Thyroid gland (tissue), 4 donors: ENCODE results near the gene CYP2J2. TPM values are rescaled to one million over a fixed set of nuclear protein-coding genes. Genes with fewer than 3 reads are reported as not detected.

Experiments used
- DNase-seq, 2 donors: peaks; one replicate each; pipeline ENCODE4 v3.0.0-alpha.2; 2019
- H3K27ac ChIP-seq, 3 donors: fragments of 200-600 bp; sonication (generic); 1 replicate in 2 of 3; 2 replicates in 1 of 3; pipeline ENCODE4 v1.5.1; 2016 to 2019; ENCODE audit warnings: mild to moderate bottlenecking in 1 of 3, moderate library complexity in 1 of 3
- H3K27me3 ChIP-seq: fragments of 200-600 bp; sonication (generic); one replicate; pipeline ENCODE4 v1.5.1; 2019
- H3K36me3 ChIP-seq, 2 donors: fragments of 200-600 bp; sonication (generic); one replicate each; pipeline ENCODE4 v1.5.1; 2016 to 2019
- H3K4me1 ChIP-seq, 2 donors: fragments of 200-600 bp; sonication (generic); one replicate each; pipeline ENCODE4 v1.5.1; 2017 to 2019
- H3K4me3 ChIP-seq, 3 donors: fragments of 200-600 bp; sonication (generic); replicated peaks in 1 of 3; 1 replicate in 2 of 3; 2 replicates in 1 of 3; pipeline ENCODE4 v1.5.1; 2016; ENCODE audit warnings: mild to moderate bottlenecking in 1 of 3
- H3K9me3 ChIP-seq: fragments of 200-600 bp; sonication (generic); one replicate; pipeline ENCODE4 v1.5.1; 2017
- POLR2A ChIP-seq, 2 donors: fragments of 450-650 bp; IDR thresholded peaks; one replicate each; pipeline ENCODE4 v1.6.1; 2017; ENCODE audit warnings: antibody characterized with exemption in 2 of 2, mild to moderate bottlenecking in 2 of 2, moderate library complexity in 1 of 2
- WGBS, 2 donors: methylation state at CpG; one replicate each; pipeline ENCODE4 v1.1.5; 2017; 5-methylcytosine and 5-hydroxymethylcytosine counted together
- intact Hi-C: fragments of 100-400 bp; cut with DNase I; formaldehyde crosslinking; loops from one replicate; pipeline ENCODE4 v1.15.1; 2023
- total RNA-seq, 4 donors: library from RNA; depleted of rRNA; stranded (reverse); fragments of >200 nt; gene quantifications; one replicate each; pipeline ENCODE4 v1.2.3, GENCODE V29; 2016
- TF ChIP-seq, protein P1 (sequence below), 6 experiments: fragments of 200-600 bp in 3 of 6; fragments of 450-650 bp in 3 of 6; sonication (generic) in 3 of 6; IDR thresholded peaks; one replicate each; pipeline ENCODE4 v1.5.1; 2016 to 2019; ENCODE audit warnings: antibody characterized with exemption in 6 of 6, mild to moderate bottlenecking in 2 of 6, inconsistent platforms in 1 of 6, moderate library complexity in 1 of 6

CYP2J2 gene
- total RNA-seq, 4 donors from 2014 or later: 0.33 TPM; not detected in 3

DNA sequence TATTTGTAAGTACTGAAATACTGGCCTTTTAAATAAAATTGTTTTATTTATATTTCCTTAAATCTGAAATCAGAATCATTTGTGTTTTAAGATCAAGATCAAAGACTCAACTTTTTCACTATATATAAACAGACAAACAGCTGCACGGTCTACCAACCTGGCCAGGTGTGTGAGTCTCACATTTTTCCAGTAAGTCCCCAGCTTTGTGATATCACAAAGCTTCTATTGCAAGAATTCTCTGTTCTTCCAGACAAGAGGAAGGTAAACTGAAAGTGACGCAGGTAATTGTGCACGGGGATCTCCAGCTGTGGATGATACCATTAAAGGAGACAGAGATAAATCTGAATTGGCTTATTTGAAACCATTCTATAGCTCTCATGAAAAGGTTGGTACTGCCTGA lies 41.2 kb upstream of the CYP2J2 start:
- TF ChIP-seq, protein P1, sequence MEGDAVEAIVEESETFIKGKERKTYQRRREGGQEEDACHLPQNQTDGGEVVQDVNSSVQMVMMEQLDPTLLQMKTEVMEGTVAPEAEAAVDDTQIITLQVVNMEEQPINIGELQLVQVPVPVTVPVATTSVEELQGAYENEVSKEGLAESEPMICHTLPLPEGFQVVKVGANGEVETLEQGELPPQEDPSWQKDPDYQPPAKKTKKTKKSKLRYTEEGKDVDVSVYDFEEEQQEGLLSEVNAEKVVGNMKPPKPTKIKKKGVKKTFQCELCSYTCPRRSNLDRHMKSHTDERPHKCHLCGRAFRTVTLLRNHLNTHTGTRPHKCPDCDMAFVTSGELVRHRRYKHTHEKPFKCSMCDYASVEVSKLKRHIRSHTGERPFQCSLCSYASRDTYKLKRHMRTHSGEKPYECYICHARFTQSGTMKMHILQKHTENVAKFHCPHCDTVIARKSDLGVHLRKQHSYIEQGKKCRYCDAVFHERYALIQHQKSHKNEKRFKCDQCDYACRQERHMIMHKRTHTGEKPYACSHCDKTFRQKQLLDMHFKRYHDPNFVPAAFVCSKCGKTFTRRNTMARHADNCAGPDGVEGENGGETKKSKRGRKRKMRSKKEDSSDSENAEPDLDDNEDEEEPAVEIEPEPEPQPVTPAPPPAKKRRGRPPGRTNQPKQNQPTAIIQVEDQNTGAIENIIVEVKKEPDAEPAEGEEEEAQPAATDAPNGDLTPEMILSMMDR (IDR thresholded peaks at IDR 0.05): no peak
- no peak for TF ChIP-seq POLR2A (IDR thresholded peaks at IDR 0.05)
- intact Hi-C loops: loop anchor here (10.0 kb wide), 1 partner anchor 887 kb away; no protein-coding TSS in a partner anchor
- Histone ChIP-seq H3K9me3 (no peaks in the 10 kb centered on the region), H3K36me3 (no peaks in the 10 kb centered on the region), H3K27ac (no peak overlapping the region), H3K4me3 (no peak overlapping the region), H3K4me1 (peaks cover 7 to 11% of the 10 kb centered on the region in 2 donors), H3K27me3 (no peaks in the 10 kb centered on the region)
- WGBS, 2 donors: 93 to 96% methylated on average over 3 of the region's 3 CpGs
- DNase-seq: no peak

DNA sequence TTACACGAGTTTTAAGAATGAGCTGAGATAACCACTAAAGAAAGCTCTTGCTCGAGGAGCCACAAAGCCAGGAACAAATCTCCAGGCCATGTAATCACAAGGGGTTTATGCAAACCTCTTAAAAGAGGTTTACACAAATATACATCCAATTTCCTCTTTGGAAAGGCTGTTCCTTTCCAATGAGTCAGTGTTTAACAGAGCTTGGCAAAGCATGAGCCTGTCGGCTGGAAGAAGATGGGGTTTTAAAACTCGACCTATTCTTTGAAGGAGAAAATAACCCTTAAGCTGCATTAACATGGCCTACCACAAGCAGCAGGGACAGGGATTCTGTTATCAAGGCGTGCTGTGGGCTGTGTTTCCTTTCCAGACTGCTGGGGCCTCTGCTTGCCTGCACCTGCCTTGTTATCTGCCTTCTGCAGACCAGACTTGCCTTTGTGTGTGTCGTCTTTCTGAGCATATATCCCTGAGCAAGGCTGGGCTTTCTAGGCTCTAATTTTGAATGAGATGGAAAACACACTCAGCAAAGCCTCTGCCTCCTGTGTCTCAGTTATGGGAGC lies 40.6 kb upstream of the CYP2J2 start:
- TF ChIP-seq, protein P1 (IDR thresholded peaks at IDR 0.05): no peak
- no peak for TF ChIP-seq POLR2A (IDR thresholded peaks at IDR 0.05)
- H3K4me3 ChIP-seq: no peak overlapping the region
- H3K9me3 ChIP-seq: no peaks in the 10 kb centered on the region
- DNase-seq: no peak
- intact Hi-C loops: loop anchor here (10.0 kb wide), 1 partner anchor 888 kb away; no protein-coding TSS in a partner anchor
- peaks cover 7 to 11% of the 10 kb centered on the region in 2 donors for H3K4me1 ChIP-seq
- H3K27me3 ChIP-seq: no peaks in the 10 kb centered on the region
- H3K36me3 ChIP-seq: no peaks in the 10 kb centered on the region
- 35 to 37% methylated on average over 6 of the region's 6 CpGs for WGBS, 2 donors
- no peak overlapping the region for H3K27ac ChIP-seq

DNA sequence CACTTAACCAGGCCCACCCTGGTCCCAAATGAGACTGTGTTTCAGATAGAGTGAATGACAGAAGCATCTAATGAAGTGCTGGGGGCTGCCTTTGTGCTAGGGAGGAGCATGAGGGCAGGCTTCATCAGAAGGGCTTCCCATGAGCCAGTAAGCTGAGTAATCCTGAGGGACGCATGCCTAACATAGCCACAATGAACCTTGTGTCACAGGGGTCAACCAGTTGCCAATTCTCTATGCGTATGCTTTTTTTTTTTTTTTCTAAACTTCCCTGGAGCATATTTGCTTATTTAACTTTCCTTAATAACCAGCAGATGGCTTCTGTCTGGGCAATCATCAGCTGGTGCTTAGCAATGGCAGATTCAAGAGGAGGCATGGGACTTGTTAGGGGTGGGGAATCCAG lies 25.5 kb upstream of the CYP2J2 start:
- DNase-seq: no peak
- Histone ChIP-seq H3K9me3 (no peaks in the 10 kb centered on the region), H3K27me3 (no peaks in the 10 kb centered on the region), H3K4me3 (no peak overlapping the region), H3K27ac (no peak overlapping the region), H3K36me3 (no peaks in the 10 kb centered on the region), H3K4me1 (no peaks in the 10 kb centered on the region)
- TF ChIP-seq, protein P1 (IDR thresholded peaks at IDR 0.05): no peak
- no peak for TF ChIP-seq POLR2A (IDR thresholded peaks at IDR 0.05)
- intact Hi-C loops: no loop called here
- WGBS, 2 donors: 88 to 89% methylated on average over 2 of the region's 2 CpGs

DNA sequence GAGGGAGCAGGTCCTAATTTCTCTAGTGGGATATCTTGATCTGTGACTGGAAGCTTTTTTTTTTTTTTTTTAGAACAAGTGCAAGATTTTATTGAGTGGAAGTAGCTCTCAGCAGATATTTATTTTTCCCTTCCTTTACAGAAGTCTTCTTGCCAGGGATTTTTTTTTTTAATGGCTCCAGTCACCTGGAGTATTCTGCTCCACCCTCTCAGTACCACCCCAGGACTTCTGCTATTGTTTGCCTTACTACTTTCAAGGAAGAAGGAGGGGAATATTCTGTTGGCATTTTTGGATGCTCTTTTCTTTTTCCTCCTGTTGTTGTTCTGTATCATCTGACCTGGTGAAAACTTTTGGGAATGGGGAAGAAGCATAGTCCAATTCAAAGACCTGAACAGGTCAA lies 23.1 kb upstream of the CYP2J2 start:
- Histone ChIP-seq H3K36me3 (no peaks in the 10 kb centered on the region), H3K27ac (no peak overlapping the region), H3K27me3 (no peaks in the 10 kb centered on the region), H3K9me3 (no peaks in the 10 kb centered on the region), H3K4me3 (no peak overlapping the region), H3K4me1 (no peaks in the 10 kb centered on the region)
- DNase-seq: no peak
- intact Hi-C loops: no loop called here
- TF ChIP-seq, protein P1 (IDR thresholded peaks at IDR 0.05): no peak
- no peak for TF ChIP-seq POLR2A (IDR thresholded peaks at IDR 0.05)

GRCh38 chr1:59948990-59949389 lies 22.4 kb upstream of the CYP2J2 start:
- intact Hi-C loops: no loop called here
- no peak for DNase-seq
- H3K4me1 ChIP-seq: no peaks in the 10 kb centered on the region
- H3K4me3 ChIP-seq: no peak overlapping the region
- TF ChIP-seq POLR2A (IDR thresholded peaks at IDR 0.05): no peak
- TF ChIP-seq, protein P1 (IDR thresholded peaks at IDR 0.05): no peak
- no peaks in the 10 kb centered on the region for H3K27me3 ChIP-seq
- WGBS, 2 donors: 77 to 78% methylated on average over 1 of the region's 1 CpG
- H3K27ac ChIP-seq: no peak overlapping the region
- no peaks in the 10 kb centered on the region for H3K9me3 ChIP-seq
- no peaks in the 10 kb centered on the region for H3K36me3 ChIP-seq
